SW 1271 (cell line): ENCODE results near the gene ERBB4.

Source experiments
- DNase-seq, 2 experiments: peaks; one replicate each; lab custom pipeline; 2025; lab: John Stamatoyannopoulos, UW

The ERBB4 gene

DNA sequence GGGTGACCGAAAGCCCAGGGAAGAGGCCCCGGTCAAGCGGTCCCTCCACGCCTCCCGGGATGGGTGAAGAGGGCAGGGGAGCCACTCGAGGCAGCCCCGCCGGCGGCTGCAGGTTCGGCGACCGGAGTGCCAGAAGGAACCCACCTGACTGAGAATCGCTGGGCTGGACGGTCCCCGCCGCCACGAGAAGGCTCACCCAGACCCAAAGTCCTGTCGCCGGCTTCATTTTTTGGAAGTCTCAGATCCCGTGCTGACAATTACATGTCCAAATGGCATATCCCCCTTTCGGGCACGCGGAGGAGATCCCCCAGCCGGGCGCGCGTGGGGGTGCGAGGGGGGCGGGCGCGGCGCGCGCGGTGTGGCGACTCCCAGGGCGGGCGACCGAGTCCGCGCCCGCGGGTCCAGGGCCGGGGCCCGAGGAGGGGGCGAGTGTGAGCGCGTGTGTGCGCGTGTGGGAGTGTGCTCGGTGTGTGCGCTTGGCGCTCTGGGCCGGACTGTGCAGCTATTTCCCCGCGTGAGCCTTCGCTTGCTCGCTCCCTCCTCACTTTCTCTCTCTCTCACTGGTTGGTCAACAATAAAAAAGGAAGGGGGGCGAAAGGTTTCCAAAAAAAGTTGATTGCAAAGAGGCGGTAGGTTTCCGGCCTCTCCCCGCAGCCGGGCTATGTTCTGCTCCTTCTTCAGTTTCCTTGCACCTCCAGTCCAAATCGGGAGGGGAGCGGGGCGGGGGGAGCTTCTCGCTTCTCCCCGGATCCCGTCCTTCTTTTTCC lies at the start of gene ERBB4:
Gene ERBB4 (minus strand): TSS at position 498 of the 767 bp plus-strand sequence. CDS start 272 bp downstream, at position 226.
- DNase-seq: no peak

DNA sequence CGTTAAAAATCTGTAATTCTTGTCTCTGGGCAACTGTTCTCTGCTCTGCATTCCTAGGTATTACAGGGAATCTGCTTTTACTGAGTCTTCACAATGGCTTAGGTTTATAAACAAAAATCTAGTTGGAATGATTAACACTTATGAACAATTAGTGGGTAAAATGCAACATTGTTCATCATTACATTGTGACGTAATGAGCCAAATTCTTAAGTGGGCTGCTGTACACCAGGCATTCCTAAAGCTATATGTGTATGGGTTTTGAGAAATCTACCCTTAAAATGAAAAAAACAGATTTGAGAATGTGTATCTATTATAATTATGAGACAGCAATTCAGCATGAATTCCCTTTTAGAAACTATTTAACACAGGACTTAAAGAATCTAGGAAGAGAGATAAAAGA lies 41.5 kb upstream of the ERBB4 start:
- no peak for DNase-seq

DNA sequence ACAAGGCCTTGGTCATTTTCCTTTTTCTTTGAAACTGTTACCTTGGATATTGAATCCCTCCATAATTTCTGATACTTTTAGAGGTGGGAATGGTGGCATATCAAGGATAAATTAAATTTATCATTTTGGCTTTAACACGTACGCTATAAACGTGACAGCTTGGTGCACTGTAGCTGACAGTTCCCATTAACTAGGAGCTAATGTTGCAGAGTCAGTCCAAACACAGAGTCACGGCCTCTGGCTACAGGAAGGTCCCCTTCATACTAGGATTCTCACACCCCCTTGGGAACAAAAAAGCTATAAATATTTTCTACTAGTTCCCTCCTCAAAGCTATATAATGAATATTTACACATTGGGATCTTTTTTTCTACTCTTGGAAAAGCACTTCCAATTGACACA lies 17.7 kb upstream of the ERBB4 start:
- no peak for DNase-seq

DNA sequence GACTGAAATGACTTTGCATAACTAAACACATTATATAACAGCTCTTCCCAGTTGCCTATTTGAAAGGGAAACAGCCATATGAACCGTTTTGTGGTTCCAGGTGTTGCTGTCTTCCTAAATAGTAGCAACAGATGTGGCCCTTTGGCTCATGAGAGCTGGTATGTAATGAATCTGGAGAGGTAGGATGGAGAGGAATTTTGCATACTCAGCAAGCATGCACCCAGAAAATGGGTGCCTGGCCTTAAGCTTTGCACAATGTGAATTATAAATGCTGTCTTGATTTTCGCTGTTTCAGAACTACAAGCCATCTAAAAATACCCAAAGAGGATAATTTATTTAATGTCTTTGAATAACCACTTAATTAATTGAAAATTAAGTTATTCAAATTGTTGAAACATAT lies 15.6 kb upstream of the ERBB4 start:
- no peak for DNase-seq

DNA sequence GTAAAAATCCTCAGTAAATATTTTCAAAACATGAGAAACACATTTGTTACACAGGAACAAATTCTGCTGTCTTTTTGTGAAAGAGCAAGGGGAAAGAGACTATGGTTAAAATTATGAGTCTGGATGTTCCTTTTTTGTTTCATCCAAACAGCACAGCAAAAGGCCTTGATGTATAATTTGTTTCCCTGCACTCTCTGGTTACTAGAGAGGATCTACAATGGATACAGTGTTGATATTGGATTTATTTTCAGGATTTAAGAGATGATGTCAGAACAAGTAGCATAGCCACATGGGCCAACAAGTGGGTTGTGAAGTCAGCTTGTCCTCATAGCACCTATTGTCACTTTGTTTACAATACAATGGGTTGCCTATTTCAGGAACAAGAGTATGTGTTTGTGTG lies 11.3 kb upstream of the ERBB4 start:
- no peak for DNase-seq

DNA sequence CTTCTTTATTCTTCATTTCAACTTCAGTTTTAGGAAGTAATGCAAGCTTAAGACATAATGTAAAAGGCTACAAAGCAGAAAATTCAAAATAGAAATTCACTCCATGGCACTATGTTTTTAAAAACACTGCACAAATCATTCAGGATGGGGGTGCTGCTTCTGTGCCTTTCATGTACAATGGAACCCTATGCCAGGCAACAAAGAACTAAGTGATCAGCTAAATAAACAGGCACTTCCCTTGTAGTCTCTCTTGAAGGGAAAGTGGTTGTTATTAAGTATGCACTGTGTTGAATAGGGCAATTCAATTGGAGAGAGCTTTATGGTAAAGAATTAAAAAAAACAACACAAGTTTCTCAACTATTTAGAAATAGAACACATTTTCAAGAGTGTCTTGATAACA lies 10.9 kb upstream of the ERBB4 start:
- DNase-seq: no peak

DNA sequence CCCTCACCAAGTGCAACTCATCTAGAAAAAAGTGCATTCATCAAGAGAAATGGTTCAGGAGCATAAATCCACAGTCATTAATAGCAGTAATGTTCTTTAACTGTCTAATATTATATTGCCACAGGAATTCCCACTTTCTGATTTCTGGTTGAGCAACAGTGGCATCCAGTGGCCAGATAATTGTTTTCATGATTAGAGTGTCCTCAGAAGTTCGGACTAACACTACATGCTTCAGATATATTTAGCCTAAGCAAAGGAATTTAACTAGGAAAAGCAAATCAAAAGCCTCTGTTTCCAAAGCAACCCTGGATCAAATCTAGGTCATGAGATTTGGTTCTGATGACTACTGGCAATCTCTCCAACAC lies 9.8 kb upstream of the ERBB4 start:
- peak in 1 of 2 experiments; percentile 12 for DNase-seq

DNA sequence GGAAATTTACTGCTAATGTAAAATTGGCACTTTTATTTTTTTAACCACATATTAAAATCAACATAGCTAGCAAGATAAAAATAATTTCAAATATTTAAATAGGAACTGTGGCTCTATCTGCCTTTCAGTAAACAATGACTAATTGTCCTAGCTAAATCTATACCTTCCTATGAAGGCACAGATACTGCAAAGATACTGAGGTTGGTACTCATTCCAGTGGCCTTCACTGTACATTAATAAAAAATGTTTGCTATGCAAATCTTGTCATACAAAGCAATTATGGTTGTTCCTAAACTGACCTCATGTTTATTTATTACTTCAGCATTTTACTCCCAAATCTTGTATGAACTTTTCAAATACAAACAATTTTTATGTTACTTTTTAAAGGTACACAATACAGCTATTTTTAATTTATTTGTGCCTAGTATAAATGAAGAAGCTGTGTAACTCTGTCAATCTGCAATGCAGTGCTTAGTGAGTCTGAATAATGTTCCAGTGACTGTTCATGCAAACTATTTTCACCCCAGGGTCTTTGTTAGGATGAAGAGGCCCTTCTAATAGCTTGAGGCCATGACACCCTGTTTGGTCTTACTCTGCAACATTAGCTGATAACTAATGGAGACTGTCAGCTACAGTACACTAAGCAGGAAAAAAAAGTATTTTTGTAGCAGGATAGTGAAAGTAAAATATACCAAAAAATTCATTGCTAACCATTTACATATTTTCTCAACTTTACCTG lies 9.3 kb upstream of the ERBB4 start:
- no peak for DNase-seq

DNA sequence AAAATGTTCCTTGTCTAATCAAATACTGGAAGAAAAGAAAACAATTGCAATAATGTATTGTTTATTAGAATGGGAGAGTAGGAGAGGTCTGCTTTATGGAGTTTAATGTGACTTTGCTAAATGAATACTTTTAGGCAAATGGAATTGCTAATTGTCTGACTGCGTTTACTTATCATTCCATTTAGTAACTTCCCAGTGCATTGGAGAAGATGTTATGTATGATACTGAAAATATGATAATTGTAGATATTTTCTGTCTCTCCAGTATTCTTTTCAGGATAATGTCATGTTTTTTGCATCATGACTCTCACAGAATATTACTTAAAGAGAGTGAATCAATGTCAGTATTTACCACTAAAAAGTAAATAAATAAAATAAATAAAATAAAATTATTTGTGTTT lies 8.1 kb upstream of the ERBB4 start:
- no peak for DNase-seq

DNA sequence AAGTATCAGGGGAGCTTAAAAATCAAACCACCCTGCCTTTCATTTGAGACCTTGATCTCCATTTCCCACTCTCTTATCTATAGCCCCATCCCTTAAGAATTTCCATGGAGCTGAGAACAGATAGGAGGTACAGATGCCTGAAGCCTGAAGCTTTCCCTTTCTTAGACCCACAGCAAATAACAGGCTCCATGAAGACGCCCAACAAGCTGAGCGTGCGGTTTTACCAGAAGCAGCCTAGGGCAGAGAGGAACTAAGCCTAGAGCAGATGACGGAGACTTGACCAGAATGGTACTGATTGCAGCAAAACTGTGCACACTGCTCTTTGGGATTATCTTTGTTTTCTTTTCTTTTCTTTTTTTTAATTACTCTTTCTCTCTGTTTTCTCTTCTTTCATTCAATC lies 1.7 kb upstream of the ERBB4 start:
- no peak for DNase-seq

DNA sequence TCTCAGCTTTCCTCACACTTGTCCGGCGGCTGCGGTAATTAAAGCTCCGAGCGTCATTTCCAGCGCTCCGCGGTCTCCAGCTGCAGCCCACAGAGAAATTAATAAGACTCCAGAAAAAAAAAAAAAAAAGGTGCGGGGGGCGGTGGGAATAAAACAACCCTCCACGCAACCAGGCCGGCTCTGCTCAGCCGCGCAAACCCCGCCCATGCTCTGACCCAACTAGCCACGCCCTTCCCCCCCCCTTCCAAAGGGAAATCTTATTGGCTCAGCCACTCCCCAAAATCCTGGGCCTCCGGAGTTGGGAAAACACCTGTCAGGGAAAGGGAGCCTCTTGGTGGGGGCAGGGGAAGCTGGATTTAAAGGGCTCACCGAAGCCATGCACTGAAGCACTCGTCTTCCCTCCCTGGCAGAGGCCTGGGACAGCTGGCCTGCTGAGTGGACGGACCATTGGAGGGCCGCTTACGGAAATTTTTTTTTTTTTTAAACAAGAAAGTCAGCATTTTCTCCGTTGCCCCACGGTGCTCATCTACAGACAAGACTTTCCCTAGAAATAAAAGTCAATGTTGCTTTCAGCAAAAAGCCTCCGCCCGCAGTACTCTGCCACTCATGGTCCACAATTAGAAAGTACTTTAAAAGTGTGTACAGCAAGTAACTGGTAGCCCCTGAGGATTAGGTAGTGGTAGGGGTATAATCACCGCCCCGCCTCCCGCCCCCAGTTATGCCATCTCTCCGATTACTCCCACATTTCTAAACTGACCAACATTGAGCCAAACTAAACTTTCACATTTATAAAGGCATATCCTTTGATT lies 674 bp upstream of the ERBB4 start:
- DNase-seq: no peak

DNA sequence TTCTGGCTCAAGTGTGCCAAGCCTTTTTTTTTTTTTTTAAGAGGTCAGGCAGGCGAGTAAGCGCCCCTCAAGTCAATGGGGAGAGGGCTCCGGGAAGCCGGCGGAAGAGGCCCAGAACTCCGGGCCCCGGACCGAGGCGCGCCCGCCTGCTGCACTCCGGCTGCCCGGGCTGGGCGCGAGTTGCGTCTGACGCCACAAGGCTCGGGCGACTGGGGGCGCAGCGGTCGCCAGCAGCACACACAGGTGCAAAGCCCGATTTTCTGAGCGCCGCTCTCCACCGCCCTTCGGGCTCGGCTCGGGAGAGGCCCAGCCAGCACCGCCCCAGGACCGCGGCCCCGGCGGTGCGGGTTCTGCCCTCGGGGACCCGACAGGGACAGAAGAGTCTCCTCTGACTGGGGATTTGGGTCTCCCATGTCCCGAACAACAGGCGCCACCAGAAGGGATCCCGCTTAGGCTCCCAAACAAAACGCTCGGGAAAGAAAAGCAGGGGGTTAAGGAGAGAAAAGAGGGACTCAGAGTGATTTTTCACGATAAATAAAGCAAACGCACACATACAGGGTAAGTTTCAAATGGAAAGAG lies 787 bp downstream of the ERBB4 start:
- no peak for DNase-seq

DNA sequence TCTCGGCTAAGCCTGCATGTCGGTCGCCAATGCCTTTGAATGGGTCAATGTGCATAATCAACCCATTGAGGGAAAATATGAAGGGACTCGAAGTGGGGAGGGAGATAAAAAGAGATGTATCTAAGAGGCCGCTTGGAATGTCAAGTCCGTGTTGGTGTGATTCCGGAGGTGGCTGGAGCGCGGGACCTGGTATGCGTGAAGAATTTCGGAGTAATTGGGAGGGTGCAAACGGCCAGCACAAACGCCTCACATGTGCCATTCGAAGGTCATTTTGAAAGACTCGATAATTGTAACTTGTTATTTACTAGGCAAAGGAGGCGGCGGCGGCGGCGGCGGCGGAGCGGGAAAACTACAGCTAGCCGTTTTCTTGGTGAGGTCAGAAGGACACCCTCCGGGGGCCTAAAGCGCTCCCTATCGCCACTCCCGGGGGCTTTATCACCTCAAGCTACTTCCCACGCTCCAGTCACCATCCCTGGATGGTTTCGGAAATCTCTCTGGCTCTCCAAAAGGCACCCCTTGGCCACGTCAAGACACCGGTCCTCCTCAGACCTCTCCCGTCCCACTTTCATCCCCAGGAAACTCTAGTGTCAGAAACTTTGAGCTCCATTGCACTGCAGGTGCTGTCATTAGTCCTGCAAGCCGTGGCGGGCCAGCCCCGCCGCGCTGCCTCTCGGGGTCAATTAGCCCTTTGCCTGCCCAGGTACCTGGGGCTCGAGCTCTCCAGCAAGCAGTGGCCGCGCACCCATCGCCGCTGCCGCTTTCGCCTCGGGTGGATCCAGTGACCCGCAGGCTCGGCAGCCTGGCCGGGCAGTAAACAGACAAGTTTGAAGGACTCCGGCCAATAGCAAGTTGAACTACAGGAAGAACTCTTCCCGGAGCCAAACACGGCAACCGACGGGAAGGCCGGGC lies 1.5 kb downstream of the ERBB4 start:
- DNase-seq: no peak

DNA sequence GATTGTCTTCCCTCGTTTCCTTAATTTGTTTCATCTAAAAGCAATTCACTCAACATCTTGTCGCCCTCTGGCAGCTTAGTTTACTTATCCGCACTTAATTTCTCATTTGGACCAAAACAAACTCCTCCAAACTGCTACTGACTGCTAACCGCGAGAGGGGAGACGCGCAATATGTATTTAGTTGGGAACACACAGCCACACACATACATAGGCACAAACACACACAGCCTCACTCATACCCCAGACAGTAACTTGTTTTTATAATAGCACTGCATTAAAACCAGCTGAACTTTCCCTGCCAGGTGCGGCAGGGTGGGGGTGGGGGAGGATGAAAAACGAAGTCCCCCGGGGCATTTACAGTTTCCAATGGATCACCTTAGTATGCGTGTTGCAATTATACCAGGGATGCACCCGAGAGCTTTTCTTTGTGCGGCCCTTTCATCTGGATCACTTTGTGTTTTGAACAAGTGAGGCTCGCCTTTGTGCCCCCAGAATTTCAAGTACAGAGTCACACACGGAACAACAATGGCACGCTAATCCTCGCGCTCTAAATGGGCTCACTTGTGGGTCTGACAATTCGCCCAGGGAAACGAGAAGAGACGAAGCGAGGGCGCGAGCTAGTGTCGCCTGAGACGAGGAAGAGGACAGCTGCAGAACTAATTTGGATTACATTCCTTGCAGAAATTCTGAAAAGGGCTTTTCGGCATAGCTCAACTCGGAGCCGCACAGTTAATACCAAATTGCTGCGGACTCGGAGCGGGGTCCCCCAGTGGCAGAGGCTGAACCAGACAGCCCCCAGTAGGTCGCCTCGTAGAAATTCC lies 2.4 kb downstream of the ERBB4 start:
- DNase-seq: no peak

DNA sequence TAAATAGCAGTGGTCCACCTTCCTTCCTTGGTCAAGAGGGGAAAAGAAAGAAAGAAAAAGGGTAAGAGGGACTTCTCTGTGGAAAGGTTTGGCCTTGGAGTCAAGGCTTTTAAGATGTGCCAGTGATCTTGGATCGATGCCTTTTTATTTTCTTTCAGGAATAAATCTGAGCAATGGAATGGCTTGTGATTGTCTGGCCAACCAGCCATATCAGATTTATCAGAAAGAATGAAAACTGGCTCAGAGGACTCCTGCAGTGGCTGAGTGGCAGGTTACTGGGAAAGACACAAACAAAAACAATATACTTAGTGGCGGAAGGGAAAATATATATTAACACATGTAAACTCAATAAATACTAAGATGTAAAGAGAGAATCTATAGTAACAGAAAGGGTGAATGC lies 4.3 kb downstream of the ERBB4 start:
- DNase-seq: no peak

DNA sequence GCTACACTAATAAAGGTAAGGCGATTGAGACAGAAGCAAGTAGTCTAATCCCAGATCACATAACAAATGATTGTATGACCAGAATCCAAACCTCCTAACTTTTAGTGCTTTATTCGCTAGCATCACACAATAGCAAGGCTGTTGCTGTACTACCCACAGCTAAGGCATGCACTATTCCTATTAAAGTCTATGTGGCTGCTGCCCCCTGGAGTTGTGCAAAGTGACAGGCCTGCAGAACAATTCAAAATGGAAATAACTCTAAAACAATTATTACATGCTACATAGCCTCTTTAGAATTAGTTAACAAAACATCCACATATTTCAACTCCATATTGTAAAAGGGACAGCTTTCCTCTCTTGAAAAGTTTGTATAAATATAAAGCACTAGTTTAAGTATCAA lies 6.0 kb downstream of the ERBB4 start:
- DNase-seq: no peak

DNA sequence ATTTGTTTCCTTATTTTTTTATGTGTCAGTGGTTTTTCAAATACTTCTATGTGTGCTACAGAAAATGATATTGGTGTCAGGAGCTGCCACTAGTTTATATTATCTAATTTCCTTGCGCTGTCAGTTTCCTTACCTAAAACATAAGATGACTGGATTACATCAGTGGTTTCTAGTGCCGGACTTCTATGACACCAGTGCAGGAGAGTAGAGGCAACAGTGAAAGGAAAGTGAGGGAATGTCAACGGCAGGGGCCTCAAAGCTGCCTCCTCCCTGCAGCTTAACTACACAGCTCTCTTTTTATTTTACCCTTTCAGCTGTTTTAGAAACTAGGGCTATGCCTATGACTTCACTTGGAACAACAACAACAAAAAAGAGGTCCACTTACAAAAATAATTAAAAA lies 6.5 kb downstream of the ERBB4 start:
- DNase-seq: no peak

DNA sequence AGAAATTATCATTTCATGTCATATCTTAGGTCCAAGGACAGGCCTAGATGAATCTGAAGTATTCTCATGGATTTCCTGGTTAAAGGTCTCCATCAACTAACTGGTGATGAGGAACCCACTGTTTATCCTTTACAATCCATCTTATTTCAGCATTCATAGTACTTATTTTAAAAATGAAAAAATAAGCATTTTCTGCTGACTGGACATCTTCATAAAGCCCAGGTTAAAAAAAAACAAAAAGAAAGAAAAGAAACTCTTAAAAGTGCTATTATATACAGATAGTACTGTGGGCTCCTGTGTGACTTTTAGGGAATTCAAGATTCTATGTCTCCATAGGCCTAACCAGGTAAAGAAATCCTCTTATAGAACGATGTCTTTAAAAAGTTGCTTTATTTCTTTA lies 7.1 kb downstream of the ERBB4 start:
- no peak for DNase-seq

DNA sequence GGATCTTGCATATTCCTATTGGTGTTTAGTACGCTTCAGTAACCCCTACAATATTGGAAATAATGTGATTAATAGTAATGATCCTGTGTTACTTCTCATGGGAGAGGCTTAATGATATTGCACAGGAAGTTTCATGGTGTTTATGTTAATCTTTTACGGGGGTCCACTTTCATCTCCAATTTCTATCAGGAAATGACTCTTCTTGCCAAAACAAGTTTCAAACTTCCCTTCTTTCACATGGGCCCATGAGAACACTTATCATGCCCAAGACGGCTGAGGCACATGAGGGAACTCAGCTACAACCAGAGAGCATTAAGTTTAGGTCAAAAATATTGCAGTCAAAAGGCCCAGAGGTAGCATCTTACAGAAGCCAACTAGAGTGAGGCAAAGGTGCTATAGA lies 7.6 kb downstream of the ERBB4 start:
- DNase-seq: no peak

DNA sequence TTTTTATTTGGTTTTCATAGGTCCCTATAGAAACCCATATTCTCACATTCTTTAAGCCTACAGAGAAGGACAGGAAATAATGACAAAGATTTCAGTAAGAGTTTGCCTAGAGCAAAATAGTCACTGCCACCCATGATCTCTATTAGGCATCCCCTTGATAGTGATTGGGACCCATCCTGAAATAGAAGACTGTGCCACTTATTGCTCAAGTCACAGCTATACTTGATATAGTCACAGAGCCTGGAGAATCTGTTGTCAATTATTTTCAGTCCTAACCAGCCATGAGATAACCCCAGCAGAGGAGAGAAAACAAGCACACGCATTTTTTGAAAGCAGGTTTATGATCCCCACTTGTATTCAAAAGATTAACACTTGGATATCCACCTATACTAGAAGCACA lies 8.2 kb downstream of the ERBB4 start:
- DNase-seq: no peak
